HL-60 (cell line): ENCODE measurements around the gene DOP1B.

ENCODE experiments used
- GABPA ChIP-seq: IDR thresholded peaks from 2 replicates; pipeline ENCODE4 v1.6.1; 2012; ENCODE audit warnings: low read depth
- POLR2AphosphoS5 ChIP-seq: IDR thresholded peaks from 2 replicates; pipeline ENCODE4 v1.6.1; 2012; ENCODE audit warnings: low read depth
- SPI1 ChIP-seq: IDR thresholded peaks from 2 replicates; pipeline ENCODE4 v1.6.1; 2012; ENCODE audit warnings: low read depth, mild to moderate bottlenecking, borderline replicate concordance
- TF ChIP-seq, protein P1 (sequence below): IDR thresholded peaks from one replicate; pipeline ENCODE4 v1.5.1; 2011; ENCODE audit warnings: low read length, control low read depth, inconsistent platforms; ENCODE audit not compliant: insufficient read depth
- TF ChIP-seq, protein P2 (sequence below): IDR thresholded peaks from 2 replicates; pipeline ENCODE4 v1.6.1; 2012; ENCODE audit warnings: low read depth; ENCODE audit not compliant: insufficient replicate concordance

DNA sequence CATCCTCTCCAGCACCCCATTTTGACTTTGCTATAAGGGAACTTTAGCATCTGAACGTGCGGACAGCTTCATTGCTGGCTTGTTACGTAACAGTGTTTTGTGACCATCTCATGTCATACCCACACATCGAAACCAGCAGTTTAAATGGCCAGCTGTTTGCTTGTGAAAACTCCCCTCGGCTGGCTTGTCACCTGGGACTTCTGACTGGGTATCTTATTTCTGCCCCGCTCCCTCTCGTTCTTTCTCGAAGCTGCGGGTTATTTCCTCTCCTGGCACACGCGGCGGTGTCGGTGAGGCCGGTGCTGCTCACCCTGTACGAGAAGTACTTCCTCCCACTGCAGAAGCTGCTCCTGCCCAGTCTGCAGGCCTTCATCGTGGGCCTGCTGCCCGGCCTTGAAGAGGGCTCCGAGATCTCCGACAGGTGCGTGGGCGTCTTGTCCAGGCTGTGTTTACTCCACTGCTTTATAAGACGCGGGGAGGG, 43.5 kb downstream of the DOP1B start:
- TF ChIP-seq, protein P1, sequence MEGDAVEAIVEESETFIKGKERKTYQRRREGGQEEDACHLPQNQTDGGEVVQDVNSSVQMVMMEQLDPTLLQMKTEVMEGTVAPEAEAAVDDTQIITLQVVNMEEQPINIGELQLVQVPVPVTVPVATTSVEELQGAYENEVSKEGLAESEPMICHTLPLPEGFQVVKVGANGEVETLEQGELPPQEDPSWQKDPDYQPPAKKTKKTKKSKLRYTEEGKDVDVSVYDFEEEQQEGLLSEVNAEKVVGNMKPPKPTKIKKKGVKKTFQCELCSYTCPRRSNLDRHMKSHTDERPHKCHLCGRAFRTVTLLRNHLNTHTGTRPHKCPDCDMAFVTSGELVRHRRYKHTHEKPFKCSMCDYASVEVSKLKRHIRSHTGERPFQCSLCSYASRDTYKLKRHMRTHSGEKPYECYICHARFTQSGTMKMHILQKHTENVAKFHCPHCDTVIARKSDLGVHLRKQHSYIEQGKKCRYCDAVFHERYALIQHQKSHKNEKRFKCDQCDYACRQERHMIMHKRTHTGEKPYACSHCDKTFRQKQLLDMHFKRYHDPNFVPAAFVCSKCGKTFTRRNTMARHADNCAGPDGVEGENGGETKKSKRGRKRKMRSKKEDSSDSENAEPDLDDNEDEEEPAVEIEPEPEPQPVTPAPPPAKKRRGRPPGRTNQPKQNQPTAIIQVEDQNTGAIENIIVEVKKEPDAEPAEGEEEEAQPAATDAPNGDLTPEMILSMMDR = no peak
- TF ChIP-seq GABPA (no peak), POLR2AphosphoS5 (no peak), SPI1 (no peak)
- TF ChIP-seq, protein P2, sequence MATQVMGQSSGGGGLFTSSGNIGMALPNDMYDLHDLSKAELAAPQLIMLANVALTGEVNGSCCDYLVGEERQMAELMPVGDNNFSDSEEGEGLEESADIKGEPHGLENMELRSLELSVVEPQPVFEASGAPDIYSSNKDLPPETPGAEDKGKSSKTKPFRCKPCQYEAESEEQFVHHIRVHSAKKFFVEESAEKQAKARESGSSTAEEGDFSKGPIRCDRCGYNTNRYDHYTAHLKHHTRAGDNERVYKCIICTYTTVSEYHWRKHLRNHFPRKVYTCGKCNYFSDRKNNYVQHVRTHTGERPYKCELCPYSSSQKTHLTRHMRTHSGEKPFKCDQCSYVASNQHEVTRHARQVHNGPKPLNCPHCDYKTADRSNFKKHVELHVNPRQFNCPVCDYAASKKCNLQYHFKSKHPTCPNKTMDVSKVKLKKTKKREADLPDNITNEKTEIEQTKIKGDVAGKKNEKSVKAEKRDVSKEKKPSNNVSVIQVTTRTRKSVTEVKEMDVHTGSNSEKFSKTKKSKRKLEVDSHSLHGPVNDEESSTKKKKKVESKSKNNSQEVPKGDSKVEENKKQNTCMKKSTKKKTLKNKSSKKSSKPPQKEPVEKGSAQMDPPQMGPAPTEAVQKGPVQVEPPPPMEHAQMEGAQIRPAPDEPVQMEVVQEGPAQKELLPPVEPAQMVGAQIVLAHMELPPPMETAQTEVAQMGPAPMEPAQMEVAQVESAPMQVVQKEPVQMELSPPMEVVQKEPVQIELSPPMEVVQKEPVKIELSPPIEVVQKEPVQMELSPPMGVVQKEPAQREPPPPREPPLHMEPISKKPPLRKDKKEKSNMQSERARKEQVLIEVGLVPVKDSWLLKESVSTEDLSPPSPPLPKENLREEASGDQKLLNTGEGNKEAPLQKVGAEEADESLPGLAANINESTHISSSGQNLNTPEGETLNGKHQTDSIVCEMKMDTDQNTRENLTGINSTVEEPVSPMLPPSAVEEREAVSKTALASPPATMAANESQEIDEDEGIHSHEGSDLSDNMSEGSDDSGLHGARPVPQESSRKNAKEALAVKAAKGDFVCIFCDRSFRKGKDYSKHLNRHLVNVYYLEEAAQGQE = no peak
